Bronchial epithelial cell (primary cell): ENCODE results near the gene CHST8. TPM values are rescaled to one million over a fixed set of nuclear protein-coding genes. Genes with fewer than 3 reads are reported as not detected.
"Not testable (repeated sequence)": the region's sequence is repeated elsewhere in the genome, so short reads cannot be mapped to it uniquely, and the experiment has no call there.

Experiments used
- DNase-seq: peaks from one replicate; pipeline ENCODE4 v3.0.0-alpha.2; 2010; ENCODE audit warnings: low read depth
- FAIRE-seq: peaks from 2 replicates; lab custom pipeline; 2011; peaks lifted over from hg19 to GRCh38; lab: Jason Lieb, UNC
- H3K27me3 ChIP-seq: 2 replicates; pipeline ENCODE4 v1.5.1; 2011; ENCODE audit warnings: low read length; ENCODE audit not compliant: control insufficient read depth, insufficient read depth
- H3K36me3 ChIP-seq: 2 replicates; pipeline ENCODE4 v1.5.1; 2011; ENCODE audit warnings: low read length; ENCODE audit not compliant: control insufficient read depth, insufficient read depth
- H3K4me3 ChIP-seq: 2 replicates; pipeline ENCODE4 v1.5.1; 2011; ENCODE audit warnings: mild to moderate bottlenecking, low read depth, low read length, control low read depth
- total RNA-seq: library from RNA; depleted of rRNA; stranded (reverse); fragments of >200 nt; gene quantifications from 2 replicates; pipeline ENCODE4 v1.2.1, GENCODE V29; 2014
- TF ChIP-seq, protein P1 (sequence below): IDR thresholded peaks from 2 replicates; pipeline ENCODE4 v1.5.1; 2011; ENCODE audit warnings: mild to moderate bottlenecking, moderate library complexity, low read length, control low read depth, inconsistent platforms; ENCODE audit not compliant: insufficient read depth, severe bottlenecking

Gene CHST8
- total RNA-seq, 1 donor from 2014 or later: under 0.01 TPM

DNA sequence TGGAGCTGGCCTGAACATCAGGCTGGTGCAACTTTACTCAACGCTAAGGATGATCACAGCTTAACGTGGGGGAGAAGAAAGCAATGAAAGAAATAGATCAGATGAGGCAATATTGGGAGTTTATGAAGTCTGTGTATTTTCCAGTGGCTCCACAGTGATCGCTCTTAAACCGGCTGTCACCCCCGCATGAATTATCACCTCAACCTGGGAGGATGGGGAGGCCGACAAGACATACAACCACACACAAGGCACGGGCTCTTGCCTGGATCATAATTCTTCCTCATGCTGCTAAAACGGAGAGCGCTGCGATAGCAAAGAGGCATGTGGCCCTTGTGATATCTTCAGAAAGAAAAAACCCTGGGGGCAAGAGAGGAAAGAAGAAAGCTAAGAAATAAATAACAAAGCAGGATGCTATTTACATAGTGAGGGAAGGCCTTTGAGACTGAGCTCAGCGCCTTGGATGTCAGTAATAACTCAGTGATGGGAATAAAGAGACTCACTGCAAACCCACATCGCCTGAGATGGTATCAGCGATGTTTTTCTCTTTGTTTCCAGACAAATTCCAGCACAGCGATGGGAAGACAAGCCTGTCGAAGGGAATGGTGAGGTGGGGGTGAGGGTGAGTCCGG is 19.1 kb upstream of the CHST8 start:
- DNase-seq (no peak), FAIRE-seq (no peak)
- no peaks in the 10 kb centered on the region for H3K27me3 ChIP-seq
- H3K4me3 ChIP-seq: no peak overlapping the region
- no peaks in the 10 kb centered on the region for H3K36me3 ChIP-seq
- TF ChIP-seq, protein P1, sequence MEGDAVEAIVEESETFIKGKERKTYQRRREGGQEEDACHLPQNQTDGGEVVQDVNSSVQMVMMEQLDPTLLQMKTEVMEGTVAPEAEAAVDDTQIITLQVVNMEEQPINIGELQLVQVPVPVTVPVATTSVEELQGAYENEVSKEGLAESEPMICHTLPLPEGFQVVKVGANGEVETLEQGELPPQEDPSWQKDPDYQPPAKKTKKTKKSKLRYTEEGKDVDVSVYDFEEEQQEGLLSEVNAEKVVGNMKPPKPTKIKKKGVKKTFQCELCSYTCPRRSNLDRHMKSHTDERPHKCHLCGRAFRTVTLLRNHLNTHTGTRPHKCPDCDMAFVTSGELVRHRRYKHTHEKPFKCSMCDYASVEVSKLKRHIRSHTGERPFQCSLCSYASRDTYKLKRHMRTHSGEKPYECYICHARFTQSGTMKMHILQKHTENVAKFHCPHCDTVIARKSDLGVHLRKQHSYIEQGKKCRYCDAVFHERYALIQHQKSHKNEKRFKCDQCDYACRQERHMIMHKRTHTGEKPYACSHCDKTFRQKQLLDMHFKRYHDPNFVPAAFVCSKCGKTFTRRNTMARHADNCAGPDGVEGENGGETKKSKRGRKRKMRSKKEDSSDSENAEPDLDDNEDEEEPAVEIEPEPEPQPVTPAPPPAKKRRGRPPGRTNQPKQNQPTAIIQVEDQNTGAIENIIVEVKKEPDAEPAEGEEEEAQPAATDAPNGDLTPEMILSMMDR: no peak

DNA sequence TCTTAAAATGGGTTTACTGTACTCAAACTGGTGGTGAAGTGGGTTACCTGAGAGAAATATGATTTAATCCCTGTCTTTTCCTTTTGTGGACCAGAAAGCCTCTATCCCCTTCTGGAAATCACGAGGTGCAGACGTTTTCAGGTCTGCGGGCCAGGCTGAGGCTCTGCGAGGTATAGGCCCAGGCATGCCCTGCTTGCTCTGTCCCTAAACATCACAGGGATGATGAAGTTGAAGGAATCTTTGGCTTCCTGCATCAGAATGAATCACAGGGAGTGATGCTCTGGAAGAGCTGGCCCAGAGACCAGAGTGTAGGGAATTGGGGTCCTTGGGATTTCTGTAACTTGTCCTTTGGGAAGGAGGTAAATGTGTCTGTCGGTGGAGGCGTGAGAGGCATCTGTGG is 18.4 kb upstream of the CHST8 start:
- DNase-seq: peak; percentile 31
- TF ChIP-seq, protein P1: no peak
- Histone ChIP-seq H3K36me3 (no peaks in the 10 kb centered on the region), H3K27me3 (no peaks in the 10 kb centered on the region), H3K4me3 (no peak overlapping the region)
- FAIRE-seq: no peak

DNA sequence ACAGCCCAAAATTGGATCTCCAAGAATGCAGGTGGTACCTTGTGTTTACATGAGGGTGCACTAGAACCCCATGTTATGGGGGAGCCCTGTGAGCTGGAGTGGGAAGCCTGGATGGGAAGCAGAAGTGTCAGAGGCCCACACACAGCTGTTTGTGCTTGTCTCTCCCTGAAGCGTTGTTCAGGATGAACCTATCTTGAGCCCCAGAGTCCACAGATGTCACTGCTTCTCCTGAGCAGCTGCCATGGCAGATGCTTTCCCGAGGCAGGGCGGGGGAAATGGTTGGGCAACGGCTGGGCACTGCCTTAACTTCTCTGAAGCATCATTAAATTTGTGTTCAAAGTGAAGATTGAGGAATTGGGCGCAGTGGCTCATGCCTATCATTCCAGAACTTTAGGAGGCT is 17.1 kb upstream of the CHST8 start:
- no peaks in the 10 kb centered on the region for H3K27me3 ChIP-seq
- FAIRE-seq (no peak), DNase-seq (no peak)
- TF ChIP-seq, protein P1: no peak
- no peak overlapping the region for H3K4me3 ChIP-seq
- H3K36me3 ChIP-seq: no peaks in the 10 kb centered on the region

DNA sequence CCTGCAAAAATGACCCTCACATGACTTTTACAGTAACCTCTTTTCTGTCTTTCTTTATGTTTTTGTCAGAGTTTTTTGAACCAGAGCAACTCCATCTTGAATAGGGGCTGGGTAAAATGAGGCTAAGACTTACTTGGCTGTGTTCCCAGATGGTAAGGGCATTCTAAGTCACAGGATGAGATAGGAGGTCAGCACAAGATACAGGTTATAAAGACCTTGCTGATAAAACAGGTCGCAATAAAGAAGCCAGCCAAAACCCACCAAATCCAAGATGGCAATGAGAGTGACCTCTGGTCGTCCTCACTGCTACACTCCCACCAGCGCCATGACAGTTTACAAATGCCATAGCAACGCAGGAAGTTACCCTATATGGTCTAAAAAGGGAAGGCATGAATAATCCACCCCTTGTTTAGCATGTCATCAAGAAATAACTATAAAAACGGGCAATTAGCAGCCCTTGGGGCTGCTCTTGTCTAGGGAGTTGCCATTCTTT is 15.9 kb upstream of the CHST8 start:
- FAIRE-seq, H3K36me3 ChIP-seq, DNase-seq, H3K27me3 ChIP-seq, H3K4me3 ChIP-seq: not testable (repeated sequence)

DNA sequence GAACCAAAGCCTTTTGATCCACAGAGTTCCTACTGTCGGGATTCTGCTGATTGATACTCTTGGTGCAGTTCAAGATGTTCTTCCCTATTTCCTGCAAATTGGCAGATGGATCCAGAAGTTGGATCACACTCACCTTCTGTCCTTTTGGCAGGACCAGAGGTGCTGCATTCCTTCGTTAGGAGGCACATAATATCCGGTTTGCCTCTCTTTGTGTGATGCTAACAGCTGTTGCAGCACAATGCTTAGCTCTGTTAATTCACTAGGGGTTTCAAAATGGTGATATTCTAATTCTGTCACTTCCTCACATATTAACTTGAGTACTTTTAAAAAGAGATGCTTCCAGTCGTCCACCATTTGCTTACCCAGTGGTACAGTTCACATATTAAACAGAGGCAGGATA is 15.2 kb upstream of the CHST8 start:
- Histone ChIP-seq H3K27me3 (no peaks in the 10 kb centered on the region), H3K4me3 (no peak overlapping the region), H3K36me3 (no peaks in the 10 kb centered on the region)
- FAIRE-seq (peak; percentile 32), DNase-seq (no peak)
- TF ChIP-seq, protein P1: no peak

DNA sequence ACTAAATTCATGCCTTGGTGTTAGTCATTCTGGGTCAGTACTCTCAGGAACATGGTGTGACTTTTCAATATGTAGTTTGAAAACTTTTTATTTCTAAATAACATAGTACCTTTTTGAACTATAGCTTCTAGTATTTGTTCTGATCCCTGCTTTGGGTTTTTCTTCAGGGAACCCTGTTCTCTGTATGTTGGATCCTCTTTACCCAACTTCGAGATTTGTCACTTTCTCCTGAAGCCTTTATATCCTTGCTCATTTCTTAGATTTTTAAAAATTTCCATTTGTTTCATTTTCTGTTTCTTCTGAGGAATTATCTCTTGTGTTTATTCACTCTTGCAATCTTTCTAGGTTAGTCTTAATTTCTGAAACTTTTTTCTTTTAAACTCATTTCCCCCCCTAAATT is 12.4 kb upstream of the CHST8 start:
- H3K36me3 ChIP-seq: no peaks in the 10 kb centered on the region
- no peak overlapping the region for H3K4me3 ChIP-seq
- no peaks in the 10 kb centered on the region for H3K27me3 ChIP-seq
- DNase-seq: no peak
- no peak for FAIRE-seq
- TF ChIP-seq, protein P1: no peak
